Left cardiac atrium (tissue), 4 donors: ENCODE measurements around the gene PRICKLE3. TPM values are rescaled to one million over a fixed set of nuclear protein-coding genes. Genes with fewer than 3 reads are reported as not detected.
"Not testable (repeated sequence)": the region's sequence is repeated elsewhere in the genome, so short reads cannot be mapped to it uniquely, and the experiment has no call there.

Experiments
- ATAC-seq, 2 donors: fragments of 200-7000 bp; cut with Tn5 transposase; one replicate each; pipeline ENCODE4 v1.9.1; 2020; ENCODE audit warnings: mild to moderate bottlenecking in 2 of 2, moderate library complexity in 2 of 2
- DNase-seq: peaks from one replicate; pipeline ENCODE4 v3.0.0-alpha.2; 2020
- intact Hi-C, 2 donors: fragments of 100-400 bp; cut with DNase I; formaldehyde crosslinking; loops; one replicate each; pipeline versions ENCODE4 v1.14.1 to v1.15.1; 2022 to 2023
- total RNA-seq, 2 donors: library from RNA; stranded (reverse); fragmentation: NEBNext Ultra II Directional; extraction: Animal tissue kit (Norgen Biotek cat#: 25700); gene quantifications; one replicate each; pipeline ENCODE4 v1.2.1, GENCODE V29; 2021
- donor health status: DM: no; HTN: yes; CAD: no.
- donor health status: DM: no; HTN: yes; CAD: no; lungs with severe emphysema.
- donor health status: DM: yes; HTN: yes; CAD: no.
- donor health status: Dilated cardiomyopathy.

Gene PRICKLE3
- total RNA-seq, 2 donors from 2014 or later, result 9.9 to 14.8 TPM

DNA sequence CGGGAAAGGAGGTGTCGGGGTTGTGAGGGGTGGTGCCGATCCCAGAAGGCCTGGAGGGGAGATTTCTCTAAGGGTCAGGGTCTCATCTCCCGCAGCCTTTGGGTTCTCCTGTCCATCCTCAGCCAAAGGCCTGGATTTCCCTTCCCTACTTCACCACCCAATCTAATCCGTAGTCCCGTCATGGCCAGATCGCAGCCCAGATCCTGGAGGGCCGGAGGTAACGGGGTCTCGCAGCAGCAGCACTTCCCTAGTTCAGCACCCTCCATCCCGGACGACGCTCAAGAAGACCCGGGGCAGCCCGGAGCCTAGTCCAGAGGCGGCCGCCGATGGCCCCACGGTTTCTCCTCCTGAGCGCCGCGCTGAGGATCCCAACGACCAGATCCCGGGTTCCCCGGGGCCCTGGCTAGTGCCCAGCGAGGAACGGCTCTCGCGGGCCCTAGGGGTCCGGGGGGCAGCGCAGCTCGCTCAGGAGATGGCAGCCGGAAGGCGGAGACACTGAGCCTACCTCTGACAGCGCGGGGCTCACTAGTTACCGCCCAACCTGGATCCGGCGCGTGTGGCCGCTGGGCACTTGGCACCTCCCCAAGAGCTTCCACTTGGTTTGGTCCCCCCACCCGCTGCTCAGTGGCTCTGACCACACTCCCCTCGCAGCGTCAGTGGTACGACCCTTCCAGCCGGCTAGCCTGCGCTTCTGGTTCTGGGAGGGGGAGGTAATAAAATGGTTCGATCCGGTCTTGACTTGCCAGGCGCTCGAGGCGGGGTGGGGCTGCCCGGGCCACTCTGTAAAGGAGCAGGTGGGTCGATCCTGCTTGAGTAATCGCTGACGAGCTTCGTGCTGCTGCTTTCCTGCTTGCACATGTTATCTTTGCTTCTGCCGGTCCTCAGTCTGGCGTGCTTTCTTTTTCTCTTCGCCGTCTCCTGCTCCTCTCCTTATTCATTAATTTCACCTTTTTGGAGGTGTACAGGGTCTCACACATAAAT is 20.0 kb downstream of the PRICKLE3 start:
- ATAC-seq (peak; percentile 44 to 46), DNase-seq (peak; percentile 83)
- intact Hi-C loops, result no loop called here

- intact Hi-C loops, result no loop called here
- ATAC-seq (no peak), DNase-seq (no peak)
Observed at GRCh38 chrX:49164589-49165360, 21.4 kb downstream of the PRICKLE3 start.

DNA sequence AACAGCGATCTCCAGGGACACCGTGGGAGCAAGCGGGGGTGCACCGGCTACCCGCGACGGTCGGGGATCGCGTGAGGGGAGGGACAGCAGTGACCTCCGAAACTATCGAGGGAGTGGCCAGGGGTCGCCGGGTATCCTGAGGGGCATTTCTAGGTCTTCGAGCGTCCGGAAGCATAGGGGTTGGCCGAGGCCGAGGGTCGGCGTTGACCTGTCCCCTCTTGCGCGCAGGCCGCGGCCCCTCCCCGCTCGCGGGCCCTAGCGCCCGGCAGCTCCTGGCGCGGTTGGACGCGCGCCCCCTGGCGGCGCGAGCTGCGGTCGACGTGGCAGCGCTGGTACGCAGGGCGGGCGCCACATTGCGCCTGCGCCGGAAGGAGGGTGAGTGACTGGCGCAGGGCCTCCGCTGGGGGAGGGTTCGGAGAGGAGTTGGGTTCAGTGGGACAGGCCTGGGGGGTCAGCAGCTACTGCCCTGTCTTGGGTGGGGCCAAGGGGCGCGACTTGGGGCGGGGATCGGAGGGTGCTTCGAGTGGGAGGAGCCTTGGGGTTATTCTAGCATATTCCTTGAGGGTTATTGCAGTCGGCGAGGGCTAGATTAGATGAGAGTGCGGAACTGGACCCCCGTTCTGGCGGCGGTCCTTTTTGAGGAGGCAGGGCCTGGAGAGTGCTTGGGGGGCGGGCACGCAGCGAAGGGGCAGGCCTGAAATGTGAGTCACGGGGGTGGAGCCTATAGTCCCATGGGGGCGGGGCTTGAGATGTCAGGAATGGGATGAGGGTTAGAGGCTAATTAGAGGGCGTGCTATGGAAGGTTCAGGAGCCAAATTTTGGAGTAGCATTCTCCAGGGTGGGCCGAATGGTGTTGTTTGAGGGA is 22.4 kb downstream of the PRICKLE3 start:
- intact Hi-C loops, result no loop called here
- DNase-seq, result peak; percentile 90
- peak; percentile 74 to 76 for ATAC-seq

- no peak for ATAC-seq
- intact Hi-C loops, result no loop called here
- peak; percentile 24 for DNase-seq
Observed at GRCh38 chrX:49162620-49163019, 23.6 kb downstream of the PRICKLE3 start, which contains the start of gene MAGIX. Gene MAGIX (plus strand): TSS chrX:49162758. CDS start chrX:49162890, 132 bp downstream.

DNA sequence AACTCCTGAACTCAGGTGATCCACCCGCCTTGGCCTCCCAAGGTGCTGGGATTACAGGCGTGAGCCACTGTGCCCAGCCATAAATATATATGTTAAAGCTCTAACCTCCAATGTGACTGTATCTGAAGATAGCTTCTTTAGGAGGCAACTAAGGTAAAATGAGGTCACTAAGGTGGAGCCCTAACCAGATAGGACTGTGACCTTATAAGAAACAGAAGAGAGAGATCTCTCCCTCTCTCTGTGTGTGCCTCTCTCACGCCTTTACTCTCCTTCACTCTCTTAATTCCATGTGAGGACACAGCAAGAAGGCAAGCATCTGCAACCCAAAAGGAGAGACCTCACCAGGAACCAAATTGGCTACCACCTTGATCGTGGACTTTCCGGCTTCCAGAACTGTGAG is 24.5 kb downstream of the PRICKLE3 start:
- no peak for ATAC-seq
- intact Hi-C loops, result no loop called here
- DNase-seq, result no peak

DNA sequence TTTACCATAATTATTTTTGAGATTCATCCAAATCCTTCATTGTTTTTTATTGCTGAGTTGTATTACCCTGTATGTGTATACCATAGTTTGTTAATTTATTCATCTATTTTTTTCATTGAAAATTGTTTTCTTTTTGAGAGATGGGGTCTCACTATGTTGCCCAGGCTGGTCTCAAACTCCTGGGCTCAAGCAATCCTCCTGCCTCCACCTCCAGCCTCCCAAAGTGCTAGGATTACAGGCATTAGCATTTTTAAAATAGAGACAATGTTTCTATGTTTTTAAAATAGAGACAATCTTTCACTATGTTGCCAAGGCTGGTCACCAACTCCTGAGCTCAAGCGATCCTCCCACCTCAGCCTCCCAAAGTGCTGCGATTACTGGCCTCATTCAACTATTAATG is 25.3 kb downstream of the PRICKLE3 start:
- no peak for DNase-seq
- no peak for ATAC-seq
- intact Hi-C loops, result no loop called here

- ATAC-seq (no peak), DNase-seq (no peak)
- intact Hi-C loops, result loop anchor here in 1 of 2 donors (10.0 kb wide), 1 partner anchor 118 kb away; no protein-coding TSS in a partner anchor
Observed at GRCh38 chrX:49157194-49157593, 29.0 kb downstream of the PRICKLE3 start.

GRCh38 chrX:49155900-49156837 is 30.0 kb downstream of the PRICKLE3 start:
- ATAC-seq (peak; percentile 95 to 97), DNase-seq (peak; percentile 91)
- intact Hi-C loops, result loop anchor here in 1 of 2 donors (10.0 kb wide), 1 partner anchor 119 kb away; no protein-coding TSS in a partner anchor

- intact Hi-C loops, result loop anchor here in 1 of 2 donors (10.0 kb wide), 1 partner anchor 119 kb away; no protein-coding TSS in a partner anchor
- DNase-seq, result peak; percentile 50
Observed at GRCh38 chrX:49155243-49155899, 30.8 kb downstream of the PRICKLE3 start.

DNA sequence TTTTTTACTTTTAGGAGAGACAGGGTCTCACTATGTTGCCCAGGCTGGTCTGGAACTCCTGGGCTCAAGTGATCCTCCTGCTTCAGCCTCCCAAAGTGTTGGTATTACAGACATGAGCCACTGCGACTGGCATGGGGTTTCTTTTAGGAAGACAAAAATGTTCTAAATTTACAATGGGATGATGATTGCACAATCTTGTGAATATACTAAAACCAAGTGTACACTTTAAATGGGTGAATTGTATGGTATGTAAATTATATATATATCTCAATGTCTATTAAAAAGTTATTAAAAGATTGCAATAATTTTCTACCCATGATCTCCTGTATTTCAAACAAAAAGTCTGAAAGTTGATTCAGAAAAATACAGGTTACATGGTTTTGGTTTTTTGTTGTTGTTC is 32.7 kb downstream of the PRICKLE3 start:
- ATAC-seq, result no peak
- intact Hi-C loops, result loop anchor here in 1 of 2 donors (10.0 kb wide), 1 partner anchor 121 kb away; no protein-coding TSS in a partner anchor

More at GRCh38 chrX:49155243-49155899, 30.8 kb downstream of the PRICKLE3 start:
- peak; percentile 7 to 62 for ATAC-seq

GRCh38 chrX:49149291-49149690 is 36.9 kb downstream of the PRICKLE3 start:
- DNase-seq, intact Hi-C loops, ATAC-seq: not testable (repeated sequence)

More for the DNA sequence above, 32.7 kb downstream of the PRICKLE3 start:
- DNase-seq, result no peak

DNA sequence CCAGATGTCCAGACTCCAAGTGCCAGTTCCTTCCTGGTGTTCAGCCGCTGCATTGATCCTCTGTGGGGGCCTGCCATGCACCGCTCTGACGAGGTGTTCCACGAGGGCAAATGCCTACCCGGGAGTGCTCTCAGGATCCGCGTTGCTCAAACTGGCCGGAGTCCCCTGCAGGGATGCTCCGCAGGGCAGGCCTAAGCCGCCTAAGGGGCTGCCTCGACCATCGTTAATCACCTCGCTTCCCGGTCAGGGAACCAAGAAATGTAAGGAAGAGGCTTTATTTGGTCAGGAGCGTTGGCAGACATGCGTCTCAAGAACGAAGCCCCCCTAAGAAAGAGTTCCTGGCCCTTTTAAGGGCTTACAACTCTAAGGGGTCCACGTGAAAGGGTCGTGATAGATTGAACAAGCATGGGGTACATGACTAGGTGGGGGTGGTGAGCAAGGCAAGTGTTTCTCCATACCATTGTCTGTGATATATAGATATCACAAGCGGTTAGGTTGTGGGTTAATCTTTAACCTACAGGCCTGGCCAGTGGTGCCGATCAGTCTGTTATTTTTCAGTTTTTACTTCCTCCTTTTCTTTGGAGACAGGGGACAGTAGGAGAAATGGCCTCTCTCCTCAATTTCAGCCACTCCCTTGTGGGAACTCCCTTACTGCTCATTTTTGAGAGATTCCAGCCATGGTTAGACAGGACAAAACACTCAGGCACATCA is 37.6 kb downstream of the PRICKLE3 start:
- intact Hi-C loops, DNase-seq, ATAC-seq: not testable (repeated sequence)

GRCh38 chrX:49147936-49148335 is 38.2 kb downstream of the PRICKLE3 start:
- DNase-seq, result no peak
- intact Hi-C loops, result no loop called here
- ATAC-seq, result no peak

DNA sequence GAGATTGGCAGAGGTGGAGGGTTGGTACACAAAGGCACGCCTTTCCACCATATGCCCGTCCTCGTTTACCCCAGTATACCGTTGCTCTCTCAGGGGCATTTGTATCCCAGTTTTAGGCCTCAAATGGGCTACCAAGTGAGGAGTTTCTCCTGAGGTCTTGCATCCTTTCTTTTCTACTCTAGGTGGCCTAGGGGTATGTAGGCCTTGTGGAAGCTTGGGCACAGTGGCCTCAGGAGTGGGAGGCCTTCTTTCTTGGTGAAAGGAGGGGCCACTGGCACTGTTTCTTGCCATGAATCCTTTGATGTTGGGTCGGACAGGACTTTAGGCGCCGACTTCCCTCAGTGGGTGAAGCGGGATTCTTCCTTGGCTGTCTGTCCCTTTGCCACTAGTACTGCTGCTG is 38.9 kb downstream of the PRICKLE3 start:
- intact Hi-C loops, result no loop called here
- DNase-seq (no peak), ATAC-seq (no peak)

DNA sequence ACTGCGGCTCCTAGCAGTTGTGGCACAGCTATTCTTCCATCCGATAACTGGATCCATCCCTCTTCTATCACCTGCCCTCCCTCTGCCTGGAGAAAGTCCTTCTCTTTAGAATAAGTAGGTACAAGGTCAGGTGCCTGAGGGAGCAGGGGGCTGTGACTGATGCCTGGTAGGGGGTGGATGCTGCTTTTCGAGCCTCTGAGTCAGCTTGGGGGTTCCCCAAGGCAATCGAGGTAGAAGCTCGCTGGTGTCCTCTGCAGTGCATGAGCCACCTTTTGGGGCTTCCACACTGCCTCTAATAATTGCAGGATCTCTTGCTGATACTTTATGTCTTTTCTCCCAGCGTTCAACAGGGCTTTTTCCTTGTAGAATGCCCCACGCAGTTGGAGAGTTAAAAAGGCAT is 43.0 kb downstream of the PRICKLE3 start:
- intact Hi-C loops, DNase-seq, ATAC-seq: not testable (repeated sequence)

DNA sequence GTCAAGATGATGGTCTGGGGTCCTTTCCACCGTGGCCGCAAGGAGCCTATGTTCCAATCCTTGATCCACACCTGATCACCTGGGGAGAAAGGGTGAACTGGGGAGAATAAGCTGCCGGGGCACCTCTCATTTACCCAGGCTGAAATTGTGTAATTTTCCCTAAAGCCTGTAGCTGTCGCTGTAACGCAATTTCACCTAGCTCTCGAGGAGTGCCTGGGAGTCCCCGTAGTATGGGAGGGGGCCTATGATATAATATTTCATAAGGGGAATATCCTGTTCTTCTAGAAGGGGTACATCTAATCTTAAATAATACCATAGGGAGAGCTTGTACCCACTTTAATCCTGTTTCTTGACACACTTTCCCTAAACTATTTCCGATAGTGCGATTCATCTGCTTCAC is 43.9 kb downstream of the PRICKLE3 start:
- intact Hi-C loops, ATAC-seq, DNase-seq: not testable (repeated sequence)
